HepG2 (cell line): ENCODE measurements around the gene UCN2. TPM values are rescaled to one million over a fixed set of nuclear protein-coding genes. Genes with fewer than 3 reads are reported as not detected.

ENCODE experiments used
- ATAC-seq: fragments of 200-7000 bp; cut with Tn5 transposase; 3 replicates; pipeline ENCODE4 v1.9.1; 2020; ENCODE audit warnings: mild to moderate bottlenecking, moderate library complexity
- BruUV-seq: library from RNA; stranded (reverse); fragments of 400-500 nt; replicated peaks from 2 replicates; lab custom pipeline; 2021; lab: Mats Ljungman, UMichigan
- CTCF ChIA-PET: fragments of 300-600 bp; formaldehyde crosslinking; extraction: SDS; loops from one replicate; lab custom pipeline; 2021; ENCODE audit warnings: low total read pairs, inconsistent platforms, low intra/inter-chr PET ratio; lab: Yijun Ruan, JAX
- POLR2A ChIA-PET: fragments of 350-600 bp; sonication (Branson Sonifier 250); formaldehyde crosslinking; loops from one replicate; lab custom pipeline; 2020; ENCODE audit warnings: antibody characterized with exemption, inconsistent platforms; lab: Yijun Ruan, JAX
- DNase-seq: peaks from one replicate; pipeline ENCODE4 v3.0.0-alpha.2; 2015; ENCODE audit warnings: low spot score
- FAIRE-seq: peaks from 3 replicates; lab custom pipeline; 2011; peaks lifted over from hg19 to GRCh38; lab: Jason Lieb, UNC
- H2AFZ ChIP-seq: one replicate; pipeline ENCODE4 v1.6.1; 2011; ENCODE audit warnings: low read length, inconsistent platforms
- H3K27ac ChIP-seq: fragments of 300-600 bp; 3 replicates; pipeline ENCODE4 v1.8.0; 2011; ENCODE audit warnings: mixed run types, mild to moderate bottlenecking, mixed read lengths, low read length, inconsistent platforms; ENCODE audit not compliant: insufficient read depth; ENCODE audit errors: extremely low read length
- H3K27me3 ChIP-seq, 2 experiments: fragments of 200-600 bp in 1 of 2; 2 replicates in 1 of 2; 3 replicates in 1 of 2; pipeline versions ENCODE4 v1.6.0 to v1.8.0; 2011; ENCODE audit warnings: low read length in 2 of 2, mild to moderate bottlenecking in 2 of 2, moderate library complexity in 2 of 2, inconsistent platforms in 1 of 2; ENCODE audit not compliant: insufficient read depth in 2 of 2, control insufficient read depth in 1 of 2
- H3K36me3 ChIP-seq, 2 experiments: fragments of 200-600 bp in 1 of 2; replicated peaks in 1 of 2; 2 replicates in 1 of 2; 3 replicates in 1 of 2; pipeline versions ENCODE4 v1.5.1 to v1.8.0; 2011; ENCODE audit warnings: low read length in 2 of 2, inconsistent platforms in 1 of 2; ENCODE audit not compliant: insufficient read depth in 2 of 2, control insufficient read depth in 1 of 2
- H3K4me1 ChIP-seq: 2 replicates; pipeline ENCODE4 v1.5.1; 2012; ENCODE audit warnings: low read length, inconsistent platforms; ENCODE audit not compliant: insufficient read depth
- H3K4me2 ChIP-seq: 2 replicates; pipeline ENCODE4 v1.6.0; 2011; ENCODE audit warnings: low read depth, low read length, inconsistent platforms
- H3K4me3 ChIP-seq, 3 experiments: fragments of 200-600 bp in 1 of 3; sonication (generic), shearing (Covaris generic) in 1 of 3; replicated peaks in 1 of 3; 2 replicates each; pipeline ENCODE4 v1.5.1; 2011 to 2016; ENCODE audit warnings: low read length in 3 of 3, inconsistent platforms in 2 of 3, low read depth in 2 of 3, mild to moderate bottlenecking in 2 of 3, control low read depth in 1 of 3, mixed read lengths in 1 of 3; ENCODE audit not compliant: insufficient read depth in 1 of 3
- H3K79me2 ChIP-seq: one replicate; pipeline ENCODE4 v1.6.1; 2011; ENCODE audit warnings: low read length, inconsistent platforms; ENCODE audit not compliant: insufficient read depth
- H3K9ac ChIP-seq: 2 replicates; pipeline ENCODE4 v1.6.0; 2011; ENCODE audit warnings: mild to moderate bottlenecking, low read depth, low read length, inconsistent platforms; ENCODE audit not compliant: insufficient read depth
- H3K9me3 ChIP-seq: 2 replicates; pipeline ENCODE4 v1.5.1; 2012; ENCODE audit warnings: mild to moderate bottlenecking, low read length
- H4K20me1 ChIP-seq: 2 replicates; pipeline ENCODE4 v1.6.0; 2011; ENCODE audit warnings: inconsistent platforms, mild to moderate bottlenecking, low read length, moderate library complexity; ENCODE audit not compliant: insufficient read depth
- HNF4A ChIP-seq: sonication (generic); formaldehyde crosslinking; IDR thresholded peaks from 2 replicates; pipeline ENCODE4 v1.4.0; 2020; ENCODE audit warnings: missing genetic modification reagents
- KDM6A ChIP-seq: IDR thresholded peaks from 2 replicates; pipeline ENCODE4 v1.6.1; 2016; ENCODE audit warnings: low read depth
- PCBP2 ChIP-seq: fragments of 200-400 bp; formaldehyde crosslinking; optimal IDR thresholded peaks from 2 replicates; pipeline ENCODE3; 2018; ENCODE audit warnings: low read length, low read depth; ENCODE audit not compliant: poor library complexity, severe bottlenecking
- RBAK ChIP-seq: sonication (generic); formaldehyde crosslinking; IDR thresholded peaks from 2 replicates; pipeline ENCODE4 v1.5.1; 2020; ENCODE audit warnings: mild to moderate bottlenecking, missing genetic modification reagents
- RBM22 ChIP-seq: fragments of 200-400 bp; formaldehyde crosslinking; optimal IDR thresholded peaks from 2 replicates; pipeline ENCODE3; 2017; ENCODE audit warnings: mild to moderate bottlenecking, low read length, moderate library complexity
- ZNF17 ChIP-seq: sonication (generic); formaldehyde crosslinking; IDR thresholded peaks from 2 replicates; pipeline ENCODE4 v1.5.0; 2020; ENCODE audit warnings: mild to moderate bottlenecking, missing genetic modification reagents
- ZNF263 ChIP-seq: sonication (generic); formaldehyde crosslinking; IDR thresholded peaks from 2 replicates; pipeline ENCODE4 v1.4.0; 2020; ENCODE audit warnings: missing genetic modification reagents
- WGBS: methylation state at CpG from one replicate; pipeline ENCODE4 v1.1.6; 2017; ENCODE audit warnings: low lambda C conversion rate; 5-methylcytosine and 5-hydroxymethylcytosine counted together
- in situ Hi-C: cut with HindIII; loops from 2 replicates; pipeline ENCODE4 v1.10.0; 2017; ENCODE audit warnings: low pct_unique_long_range_greater_than_20kb; ENCODE audit not compliant: extremely low pct_ligation_motif_present
- intact Hi-C: fragments of 100-400 bp; cut with micrococcal nuclease; formaldehyde crosslinking; loops from one replicate; pipeline ENCODE4 v1.10.0; 2022; ENCODE audit not compliant: unreplicated experiment
- polyA plus RNA-seq, 8 experiments: library from polyadenylated mRNA; depleted of rRNA in 3 of 8; stranded (reverse) in 7 of 8; unstranded in 1 of 8; fragments of >200 nt; fragmentation: Illumina TruSeq in 4 of 8; extraction: Trizol in 4 of 8; gene quantifications; 2 replicates each; pipeline versions ENCODE4 v1.2.1 to v1.2.3, GENCODE V29; 2011 to 2016; ENCODE audit warnings: low read depth in 4 of 8, missing spikeins in 1 of 8, mixed read lengths in 1 of 8; ENCODE audit not compliant: insufficient read depth in 1 of 8
- total RNA-seq, 5 experiments: library from RNA; depleted of rRNA; stranded (reverse); fragments of >200 nt; fragmentation: Illumina TruSeq; extraction: Trizol; gene quantifications; 2 replicates each; pipeline ENCODE4 v1.2.3, GENCODE V29; 2016; ENCODE audit warnings: low read depth in 1 of 5
- TF ChIP-seq, protein P1 (sequence below): sonication (generic); formaldehyde crosslinking; IDR thresholded peaks from 2 replicates; pipeline ENCODE4 v1.4.0; 2020; ENCODE audit warnings: mild to moderate bottlenecking, low read depth, missing genetic modification reagents
- TF ChIP-seq, protein P2 (sequence below): sonication (generic); formaldehyde crosslinking; IDR thresholded peaks from 2 replicates; pipeline ENCODE4 v1.4.0; 2020; ENCODE audit warnings: missing genetic modification reagents
- TF ChIP-seq, protein P3 (sequence below): sonication (generic); formaldehyde crosslinking; IDR thresholded peaks from 2 replicates; pipeline ENCODE4 v1.8.0; 2022; ENCODE audit warnings: missing genetic modification reagents, low read depth, mild to moderate bottlenecking, borderline replicate concordance

Gene UCN2
- total and polyA plus RNA-seq, 2 of the 13 experiments (the other 11 are each of a cell fraction or from before 2014, with no cell fraction given), result 0.07 to 1.5 TPM

DNA sequence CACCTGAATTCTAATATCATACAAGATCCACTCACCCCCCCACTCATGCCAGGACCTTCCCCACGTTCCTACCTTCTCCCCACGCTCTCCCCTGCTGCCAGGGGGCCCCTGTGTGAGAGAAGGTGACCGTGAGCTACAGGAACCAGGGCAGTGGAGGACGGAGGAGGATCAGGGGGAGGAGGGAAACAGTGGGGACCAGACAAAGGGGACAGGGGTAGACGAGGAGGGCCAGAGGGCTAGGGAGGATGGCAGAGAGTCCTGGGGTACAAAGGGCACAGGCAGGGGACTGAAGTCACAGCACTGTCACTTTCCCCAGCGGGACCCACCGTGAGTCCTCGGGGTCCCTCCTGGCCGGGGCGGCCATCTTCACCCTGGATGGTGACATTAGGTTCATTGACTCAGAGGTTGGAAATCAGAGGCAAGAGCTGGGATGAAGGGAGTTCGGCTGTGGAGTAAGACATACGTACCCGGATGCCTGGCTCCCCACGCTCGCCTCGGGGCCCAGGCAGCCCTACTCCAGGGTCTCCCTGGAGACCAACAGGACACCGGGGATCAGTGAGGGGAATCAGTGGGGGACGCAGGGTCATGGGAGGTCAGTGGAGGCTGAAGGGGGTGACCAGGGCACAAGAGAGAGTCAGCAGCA, 6.3 kb upstream of the UCN2 start:
- Histone ChIP-seq H3K9me3 (no peaks in the 10 kb centered on the region), H3K79me2 (no peaks in the 10 kb centered on the region), H3K9ac (no peak overlapping the region), H3K4me1 (peaks cover 91% of the 10 kb centered on the region), H3K27ac (no peak overlapping the region), H4K20me1 (no peaks in the 10 kb centered on the region), H3K4me3 (no peak overlapping the region), H3K27me3 (no peaks in the 10 kb centered on the region), H2AFZ (no peak overlapping the region), H3K36me3 (no peaks in the 10 kb centered on the region), H3K4me2 (no peak overlapping the region)
- DNase-seq (no peak), ATAC-seq (no peak), FAIRE-seq (no peak)
- no peak for TF ChIP-seq RBM22
- TF ChIP-seq RBAK, result no peak
- peak; percentile 86 for TF ChIP-seq ZNF263
- no TSS peak for BruUV-seq
- in situ Hi-C loops (no loop called here), intact Hi-C loops (no loop called here)
- ChIA-PET POLR2A (no interaction called here), CTCF (no interaction called here)
- WGBS, result 87% methylated on average over 18 of the region's 18 CpGs

DNA sequence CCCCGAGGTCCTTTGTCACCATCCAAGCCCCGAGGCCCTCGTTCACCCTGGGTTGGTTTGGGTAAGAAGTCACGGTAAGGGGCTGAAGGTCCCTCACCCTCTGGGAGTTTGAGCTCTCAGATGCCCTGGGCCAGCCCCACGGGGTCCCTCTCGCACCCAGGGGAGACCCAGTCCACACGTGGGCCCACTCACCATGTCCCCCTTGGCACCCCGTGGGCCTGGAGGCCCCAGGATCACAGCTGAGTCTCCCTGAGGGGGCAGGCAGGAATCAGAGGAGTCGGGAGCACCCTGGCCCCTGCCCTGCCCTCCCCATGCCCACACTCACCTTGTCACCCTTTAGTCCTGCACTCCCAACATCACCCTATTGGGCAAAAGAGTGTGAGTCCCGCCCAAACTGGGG, 5.8 kb upstream of the UCN2 start:
- Histone ChIP-seq H3K4me2 (no peak overlapping the region), H3K4me3 (no peak overlapping the region), H3K4me1 (peaks cover 91% of the 10 kb centered on the region), H3K27me3 (no peaks in the 10 kb centered on the region), H3K36me3 (no peaks in the 10 kb centered on the region), H3K9me3 (no peaks in the 10 kb centered on the region), H3K79me2 (no peaks in the 10 kb centered on the region), H3K9ac (no peak overlapping the region), H3K27ac (no peak overlapping the region), H2AFZ (no peak overlapping the region), H4K20me1 (no peaks in the 10 kb centered on the region)
- intact Hi-C loops (no loop called here), in situ Hi-C loops (no loop called here)
- no peak for FAIRE-seq
- no TSS peak for BruUV-seq
- no peak for DNase-seq
- 80% methylated on average over 4 of the region's 10 CpGs for whole genome bisulfite sequencing
- no peak for ATAC-seq
- POLR2A ChIA-PET, result no interaction called here
- CTCF ChIA-PET, result no interaction called here
- no peak for TF ChIP-seq HNF4A (CRISPR knock-in tag)
- TF ChIP-seq, protein P1, sequence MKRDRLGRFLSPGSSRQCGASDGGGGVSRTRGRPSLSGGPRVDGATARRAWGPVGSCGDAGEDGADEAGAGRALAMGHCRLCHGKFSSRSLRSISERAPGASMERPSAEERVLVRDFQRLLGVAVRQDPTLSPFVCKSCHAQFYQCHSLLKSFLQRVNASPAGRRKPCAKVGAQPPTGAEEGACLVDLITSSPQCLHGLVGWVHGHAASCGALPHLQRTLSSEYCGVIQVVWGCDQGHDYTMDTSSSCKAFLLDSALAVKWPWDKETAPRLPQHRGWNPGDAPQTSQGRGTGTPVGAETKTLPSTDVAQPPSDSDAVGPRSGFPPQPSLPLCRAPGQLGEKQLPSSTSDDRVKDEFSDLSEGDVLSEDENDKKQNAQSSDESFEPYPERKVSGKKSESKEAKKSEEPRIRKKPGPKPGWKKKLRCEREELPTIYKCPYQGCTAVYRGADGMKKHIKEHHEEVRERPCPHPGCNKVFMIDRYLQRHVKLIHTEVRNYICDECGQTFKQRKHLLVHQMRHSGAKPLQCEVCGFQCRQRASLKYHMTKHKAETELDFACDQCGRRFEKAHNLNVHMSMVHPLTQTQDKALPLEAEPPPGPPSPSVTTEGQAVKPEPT (CRISPR knock-in tag), result no peak
- no peak for TF ChIP-seq KDM6A
- TF ChIP-seq PCBP2, result no peak
- TF ChIP-seq, protein P2, sequence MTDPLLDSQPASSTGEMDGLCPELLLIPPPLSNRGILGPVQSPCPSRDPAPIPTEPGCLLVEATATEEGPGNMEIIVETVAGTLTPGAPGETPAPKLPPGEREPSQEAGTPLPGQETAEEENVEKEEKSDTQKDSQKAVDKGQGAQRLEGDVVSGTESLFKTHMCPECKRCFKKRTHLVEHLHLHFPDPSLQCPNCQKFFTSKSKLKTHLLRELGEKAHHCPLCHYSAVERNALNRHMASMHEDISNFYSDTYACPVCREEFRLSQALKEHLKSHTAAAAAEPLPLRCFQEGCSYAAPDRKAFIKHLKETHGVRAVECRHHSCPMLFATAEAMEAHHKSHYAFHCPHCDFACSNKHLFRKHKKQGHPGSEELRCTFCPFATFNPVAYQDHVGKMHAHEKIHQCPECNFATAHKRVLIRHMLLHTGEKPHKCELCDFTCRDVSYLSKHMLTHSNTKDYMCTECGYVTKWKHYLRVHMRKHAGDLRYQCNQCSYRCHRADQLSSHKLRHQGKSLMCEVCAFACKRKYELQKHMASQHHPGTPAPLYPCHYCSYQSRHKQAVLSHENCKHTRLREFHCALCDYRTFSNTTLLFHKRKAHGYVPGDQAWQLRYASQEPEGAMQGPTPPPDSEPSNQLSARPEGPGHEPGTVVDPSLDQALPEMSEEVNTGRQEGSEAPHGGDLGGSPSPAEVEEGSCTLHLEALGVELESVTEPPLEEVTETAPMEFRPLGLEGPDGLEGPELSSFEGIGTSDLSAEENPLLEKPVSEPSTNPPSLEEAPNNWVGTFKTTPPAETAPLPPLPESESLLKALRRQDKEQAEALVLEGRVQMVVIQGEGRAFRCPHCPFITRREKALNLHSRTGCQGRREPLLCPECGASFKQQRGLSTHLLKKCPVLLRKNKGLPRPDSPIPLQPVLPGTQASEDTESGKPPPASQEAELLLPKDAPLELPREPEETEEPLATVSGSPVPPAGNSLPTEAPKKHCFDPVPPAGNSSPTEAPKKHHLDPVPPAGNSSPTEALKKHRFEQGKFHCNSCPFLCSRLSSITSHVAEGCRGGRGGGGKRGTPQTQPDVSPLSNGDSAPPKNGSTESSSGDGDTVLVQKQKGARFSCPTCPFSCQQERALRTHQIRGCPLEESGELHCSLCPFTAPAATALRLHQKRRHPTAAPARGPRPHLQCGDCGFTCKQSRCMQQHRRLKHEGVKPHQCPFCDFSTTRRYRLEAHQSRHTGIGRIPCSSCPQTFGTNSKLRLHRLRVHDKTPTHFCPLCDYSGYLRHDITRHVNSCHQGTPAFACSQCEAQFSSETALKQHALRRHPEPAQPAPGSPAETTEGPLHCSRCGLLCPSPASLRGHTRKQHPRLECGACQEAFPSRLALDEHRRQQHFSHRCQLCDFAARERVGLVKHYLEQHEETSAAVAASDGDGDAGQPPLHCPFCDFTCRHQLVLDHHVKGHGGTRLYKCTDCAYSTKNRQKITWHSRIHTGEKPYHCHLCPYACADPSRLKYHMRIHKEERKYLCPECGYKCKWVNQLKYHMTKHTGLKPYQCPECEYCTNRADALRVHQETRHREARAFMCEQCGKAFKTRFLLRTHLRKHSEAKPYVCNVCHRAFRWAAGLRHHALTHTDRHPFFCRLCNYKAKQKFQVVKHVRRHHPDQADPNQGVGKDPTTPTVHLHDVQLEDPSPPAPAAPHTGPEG (CRISPR knock-in tag), result no peak
- TF ChIP-seq, protein P3, sequence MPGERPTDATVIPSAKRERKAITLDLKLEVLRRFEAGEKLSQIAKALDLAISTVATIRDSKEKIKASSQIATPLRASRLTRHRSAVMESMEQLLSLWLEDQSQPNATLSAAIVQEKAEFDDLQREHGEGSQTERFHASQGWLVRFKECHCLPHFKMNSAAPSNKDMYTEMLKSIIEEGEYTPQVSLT (CRISPR knock-in tag), result no peak
- no peak for TF ChIP-seq ZNF17 (CRISPR knock-in tag)
